NT2/D1 (cell line): Measurements from ENCODE around the gene PPIF.
"Not testable (repeated sequence)": the region's sequence is repeated elsewhere in the genome, so short reads cannot be mapped to it uniquely, and the experiment has no call there.

Experiments
- DNase-seq: peaks from one replicate; pipeline ENCODE4 v3.0.0-alpha.2; 2011; ENCODE audit warnings: low read depth, low spot score
- H3K27me3 ChIP-seq: 2 replicates; pipeline ENCODE4 v1.6.0; 2011; ENCODE audit warnings: mild to moderate bottlenecking; ENCODE audit not compliant: insufficient read length, insufficient read depth
- H3K36me3 ChIP-seq: 2 replicates; pipeline ENCODE4 v1.6.1; 2011; ENCODE audit warnings: mild to moderate bottlenecking, low read length, mixed read lengths; ENCODE audit not compliant: insufficient read depth, insufficient read length
- H3K4me1 ChIP-seq: 2 replicates; pipeline ENCODE4 v1.5.1; 2011; ENCODE audit not compliant: insufficient read depth, insufficient read length
- H3K4me3 ChIP-seq: 2 replicates; pipeline ENCODE4 v1.5.1; 2011; ENCODE audit warnings: low read depth; ENCODE audit not compliant: insufficient read length
- H3K9ac ChIP-seq: 2 replicates; pipeline ENCODE4 v1.6.0; 2011; ENCODE audit warnings: low read depth; ENCODE audit not compliant: insufficient read length
- H3K9me3 ChIP-seq: 2 replicates; pipeline ENCODE4 v1.5.1; 2011; ENCODE audit warnings: mild to moderate bottlenecking, low read length; ENCODE audit not compliant: insufficient read depth
- SUZ12 ChIP-seq: IDR thresholded peaks from 2 replicates; pipeline ENCODE4 v1.6.1; 2011; ENCODE audit not compliant: insufficient read length, insufficient read depth; ENCODE audit errors: extremely low read depth
- YY1 ChIP-seq: IDR thresholded peaks from 2 replicates; pipeline ENCODE4 v1.6.1; 2011; ENCODE audit not compliant: insufficient read length, insufficient read depth
- ZNF274 ChIP-seq: IDR thresholded peaks from 2 replicates; pipeline ENCODE4 v1.6.1; 2011; ENCODE audit warnings: mild to moderate bottlenecking, low read depth, low read length

The PPIF gene

GRCh38 chr10:79334573-79334972, 12.7 kb upstream of the PPIF start:
- Histone ChIP-seq H3K9me3 (peaks cover 8% of the 10 kb centered on the region; the same call in 1 of the 2 replicates), H3K4me3 (no peak overlapping the region), H3K4me1 (peaks cover 6% of the 10 kb centered on the region), H3K36me3 (no peaks in the 10 kb centered on the region), H3K27me3 (peaks cover 22% of the 10 kb centered on the region), H3K9ac (no peak overlapping the region)
- TF ChIP-seq SUZ12 = no peak
- TF ChIP-seq YY1 = no peak
- no peak for TF ChIP-seq ZNF274
- no peak for DNase-seq

- Histone ChIP-seq H3K9ac (no peak overlapping the region), H3K4me1 (peaks cover 6% of the 10 kb centered on the region)
Observed at GRCh38 chr10:79335094-79335469, 12.2 kb upstream of the PPIF start.

GRCh38 chr10:79335470-79336235, 11.6 kb upstream of the PPIF start:
- Histone ChIP-seq H3K9me3 (peaks cover 8% of the 10 kb centered on the region; the same call in 1 of the 2 replicates), H3K4me3 (no peak overlapping the region), H3K4me1 (peaks cover 6% of the 10 kb centered on the region), H3K9ac (no peak overlapping the region), H3K36me3 (no peaks in the 10 kb centered on the region), H3K27me3 (peaks cover 17% of the 10 kb centered on the region)
- TF ChIP-seq YY1 (no peak), SUZ12 (no peak), ZNF274 (no peak)
- no peak for DNase-seq

More at GRCh38 chr10:79335094-79335469, 12.2 kb upstream of the PPIF start:
- no peak overlapping the region for H3K4me3 ChIP-seq
- H3K9me3 ChIP-seq = peaks cover 8% of the 10 kb centered on the region; the same call in 1 of the 2 replicates
- DNase-seq = no peak
- TF ChIP-seq ZNF274 = no peak
- TF ChIP-seq YY1 = no peak
- TF ChIP-seq SUZ12 = no peak
- H3K27me3 ChIP-seq = peaks cover 17% of the 10 kb centered on the region
- no peaks in the 10 kb centered on the region for H3K36me3 ChIP-seq

GRCh38 chr10:79336276-79336675, 11.0 kb upstream of the PPIF start:
- H3K36me3 ChIP-seq = no peaks in the 10 kb centered on the region
- TF ChIP-seq YY1 (no peak), SUZ12 (no peak), ZNF274 (no peak)
- peaks cover 8% of the 10 kb centered on the region; the same call in 1 of the 2 replicates for H3K9me3 ChIP-seq
- H3K27me3 ChIP-seq = peaks cover 17% of the 10 kb centered on the region
- no peak for DNase-seq
- H3K4me3 ChIP-seq = no peak overlapping the region
- H3K4me1 ChIP-seq = peaks cover 6% of the 10 kb centered on the region
- no peak overlapping the region for H3K9ac ChIP-seq

GRCh38 chr10:79336739-79337138, 10.5 kb upstream of the PPIF start:
- Histone ChIP-seq H3K9ac (no peak overlapping the region), H3K27me3 (peaks cover 17% of the 10 kb centered on the region), H3K4me3 (no peak overlapping the region), H3K36me3 (no peaks in the 10 kb centered on the region), H3K9me3 (peaks cover 8% of the 10 kb centered on the region; the same call in 1 of the 2 replicates), H3K4me1 (peaks cover 6% of the 10 kb centered on the region)
- TF ChIP-seq SUZ12 (no peak), ZNF274 (no peak), YY1 (no peak)
- no peak for DNase-seq

- peaks cover 19% of the 10 kb centered on the region for H3K27me3 ChIP-seq
- not testable (repeated sequence) for DNase-seq, H3K4me3 ChIP-seq, H3K36me3 ChIP-seq, H3K4me1 ChIP-seq, H3K9ac ChIP-seq, H3K9me3 ChIP-seq
Observed at GRCh38 chr10:79337783-79338469, 9.3 kb upstream of the PPIF start.

GRCh38 chr10:79339266-79339665, 8.0 kb upstream of the PPIF start:
- DNase-seq = no peak
- TF ChIP-seq YY1 (no peak), SUZ12 (no peak), ZNF274 (no peak)
- H3K4me3 ChIP-seq = no peak overlapping the region
- peaks cover 20% of the 10 kb centered on the region for H3K27me3 ChIP-seq
- peaks cover 9% of the 10 kb centered on the region for H3K4me1 ChIP-seq
- H3K9me3 ChIP-seq = peaks cover 8% of the 10 kb centered on the region; the same call in 1 of the 2 replicates
- H3K36me3 ChIP-seq = no peaks in the 10 kb centered on the region
- no peak overlapping the region for H3K9ac ChIP-seq
